ENCODE measurements around the gene HMGCR.

The HMGCR gene

DNA sequence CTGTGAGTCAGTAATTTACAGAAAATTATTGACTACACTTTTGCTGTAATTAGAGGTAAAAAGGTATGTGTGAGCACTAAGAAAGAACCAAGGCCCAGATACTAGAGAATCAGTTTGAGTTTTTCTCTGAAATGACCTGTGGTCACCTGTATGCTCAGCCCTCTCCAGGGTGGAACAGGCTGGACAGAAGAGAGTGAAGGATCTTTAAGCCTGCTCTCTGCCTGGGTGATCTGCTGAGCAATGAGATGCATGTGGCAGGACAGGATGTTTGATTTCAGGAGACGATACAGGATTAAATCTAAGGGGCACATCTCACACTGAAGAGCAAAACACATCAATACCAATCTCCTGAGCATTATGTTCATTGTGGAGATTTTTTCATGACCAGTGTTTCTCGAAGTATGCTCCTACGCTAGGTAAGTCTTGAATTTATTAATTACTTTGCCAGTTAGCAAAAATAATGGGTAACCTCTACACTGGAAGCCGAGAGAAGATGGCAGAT is 25.5 kb downstream of the HMGCR start:
- H3K4me3 ChIP-seq (ENCODE audit: low read length), result no peak overlapping the region
- no peaks in the 10 kb centered on the region for H3K4me1 ChIP-seq (ENCODE audit: control insufficient read depth, insufficient read depth, low read length)
- H3K27me3 ChIP-seq (ENCODE audit: control insufficient read depth, insufficient read depth, low read length), result no peaks in the 10 kb centered on the region
- DNase-seq (ENCODE audit: low read depth, low spot score), result no peak
- no peaks in the 10 kb centered on the region for H3K9me3 ChIP-seq (ENCODE audit: control insufficient read depth, insufficient read depth, low read length)
- H3K27ac ChIP-seq (ENCODE audit: low read length), result no peak overlapping the region
- peaks cover 15% of the 10 kb centered on the region; the same call in 1 of the 2 replicates for H3K36me3 ChIP-seq (ENCODE audit: control insufficient read depth, insufficient read depth, low read length)
- WGBS (ENCODE audit: insufficient coverage, insufficient read length), result no CpG with 5 or more reads among the region's 4 CpGs

DNA sequence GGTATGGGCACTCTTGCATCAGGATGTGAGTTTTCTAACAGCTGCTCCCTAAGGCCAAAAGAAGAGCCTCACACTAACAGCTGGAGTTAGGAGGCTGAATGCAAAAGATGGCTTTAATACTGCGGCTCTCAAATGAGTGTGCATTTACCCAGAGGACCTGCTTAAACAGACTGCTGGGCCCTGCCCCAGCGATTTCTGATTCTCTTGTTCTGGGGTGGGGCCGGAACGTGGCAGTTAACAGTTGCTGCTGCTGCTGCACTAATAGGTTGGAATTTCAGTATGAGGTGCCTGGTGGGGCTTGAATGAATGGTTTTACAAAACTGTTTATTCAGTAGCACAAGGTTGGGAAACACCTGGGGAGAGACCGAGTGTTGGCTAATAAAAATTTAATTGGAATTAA is 26.1 kb downstream of the HMGCR start:
- no peaks in the 10 kb centered on the region for H3K4me1 ChIP-seq (ENCODE audit: control insufficient read depth, insufficient read depth, low read length)
- DNase-seq (ENCODE audit: low read depth, low spot score), result no peak
- no peak overlapping the region for H3K4me3 ChIP-seq (ENCODE audit: low read length)
- H3K36me3 ChIP-seq (ENCODE audit: control insufficient read depth, insufficient read depth, low read length), result peaks cover 14% of the 10 kb centered on the region; the same call in 1 of the 2 replicates
- no peaks in the 10 kb centered on the region for H3K27me3 ChIP-seq (ENCODE audit: control insufficient read depth, insufficient read depth, low read length)
- H3K9me3 ChIP-seq (ENCODE audit: control insufficient read depth, insufficient read depth, low read length), result no peaks in the 10 kb centered on the region
- H3K27ac ChIP-seq (ENCODE audit: low read length), result no peak overlapping the region
- no CpG with 5 or more reads among the region's 5 CpGs for WGBS (ENCODE audit: insufficient coverage, insufficient read length)

DNA sequence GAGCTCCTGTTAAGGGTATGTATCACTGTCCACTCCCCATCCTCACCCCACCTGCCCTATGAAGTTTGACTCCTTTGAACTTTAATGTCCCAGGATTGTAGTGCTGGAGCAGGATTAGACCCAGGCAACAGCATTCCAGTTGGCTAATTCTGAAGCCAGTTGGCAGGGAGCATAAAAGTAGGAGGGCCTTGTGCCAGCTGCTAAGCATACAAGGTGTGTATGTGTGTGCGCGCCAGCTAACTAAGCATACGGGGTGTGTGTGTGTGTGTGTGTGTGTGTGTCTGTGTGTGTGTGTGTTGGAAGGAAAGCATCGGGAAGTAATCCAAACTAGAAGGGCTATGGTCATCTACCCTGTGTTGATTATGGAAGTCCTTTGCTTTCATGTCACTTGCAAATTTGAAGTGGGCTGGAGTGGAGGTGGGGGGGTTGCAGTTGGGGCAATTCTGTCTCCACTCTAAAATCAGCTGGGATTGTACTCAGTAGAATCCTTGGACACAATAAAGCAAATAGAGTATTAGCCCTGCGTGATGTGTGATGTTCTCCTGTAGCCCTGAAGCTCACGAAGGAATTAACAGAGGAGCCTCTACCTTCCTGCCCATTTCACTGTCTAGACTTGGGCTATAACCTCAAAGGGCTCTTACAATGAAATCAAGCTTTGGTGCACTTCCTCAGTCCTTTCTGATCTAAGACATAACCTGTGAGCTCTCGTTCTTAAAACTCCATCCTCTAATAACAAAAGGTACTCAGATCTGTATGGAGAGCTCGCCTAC is 26.9 kb downstream of the HMGCR start:
- H3K27me3 ChIP-seq (ENCODE audit: control insufficient read depth, insufficient read depth, low read length), result no peaks in the 10 kb centered on the region
- DNase-seq (ENCODE audit: low read depth, low spot score), result no peak
- peaks cover 14% of the 10 kb centered on the region; the same call in 1 of the 2 replicates for H3K36me3 ChIP-seq (ENCODE audit: control insufficient read depth, insufficient read depth, low read length)
- no peaks in the 10 kb centered on the region for H3K9me3 ChIP-seq (ENCODE audit: control insufficient read depth, insufficient read depth, low read length)
- WGBS (ENCODE audit: insufficient coverage, insufficient read length), result no CpG with 5 or more reads among the region's 8 CpGs
- no peak overlapping the region for H3K4me3 ChIP-seq (ENCODE audit: low read length)
- no peaks in the 10 kb centered on the region for H3K4me1 ChIP-seq (ENCODE audit: control insufficient read depth, insufficient read depth, low read length)
- H3K27ac ChIP-seq (ENCODE audit: low read length), result no peak overlapping the region

DNA sequence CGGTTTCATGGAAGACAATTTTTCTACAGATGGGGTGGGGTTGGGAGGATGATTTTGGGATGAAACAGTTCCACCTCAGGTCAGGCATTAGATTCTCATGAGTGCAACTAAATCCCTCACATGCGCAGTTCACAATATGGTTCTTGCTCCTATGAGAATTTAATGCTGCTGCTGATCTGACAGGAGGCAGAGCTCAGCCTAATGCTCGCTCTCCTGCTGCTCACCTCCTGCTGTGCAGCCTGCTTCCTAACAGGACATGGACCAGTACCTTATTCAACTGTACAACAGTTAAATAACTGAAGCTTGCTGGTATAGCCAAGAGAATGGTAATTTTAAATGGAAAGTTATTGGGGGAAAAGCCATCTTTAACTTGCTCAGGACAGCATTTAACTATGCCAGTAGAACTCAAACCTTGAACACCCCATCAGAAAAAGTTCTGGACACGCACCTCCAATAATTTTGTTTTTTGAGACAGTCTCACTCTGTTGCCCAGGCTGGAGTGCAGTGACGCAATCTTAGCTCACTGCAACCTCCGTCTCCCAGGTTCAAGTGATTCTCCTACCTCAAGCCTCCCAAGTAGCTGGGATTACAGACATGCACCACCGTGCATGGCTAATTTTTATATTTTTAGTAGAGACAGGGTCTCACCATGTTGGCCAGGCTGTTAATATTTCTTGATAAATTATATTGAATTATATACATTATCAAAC is 27.7 kb downstream of the HMGCR start:
- Histone ChIP-seq H3K9me3 (ENCODE audit: control insufficient read depth, insufficient read depth, low read length) (no peaks in the 10 kb centered on the region), H3K36me3 (ENCODE audit: control insufficient read depth, insufficient read depth, low read length) (peaks cover 6% of the 10 kb centered on the region; the same call in 1 of the 2 replicates), H3K27ac (ENCODE audit: low read length) (no peak overlapping the region), H3K27me3 (ENCODE audit: control insufficient read depth, insufficient read depth, low read length) (no peaks in the 10 kb centered on the region), H3K4me1 (ENCODE audit: control insufficient read depth, insufficient read depth, low read length) (no peaks in the 10 kb centered on the region), H3K4me3 (ENCODE audit: low read length) (no peak overlapping the region)
- no CpG with 5 or more reads among the region's 7 CpGs for WGBS (ENCODE audit: insufficient coverage, insufficient read length)
- no peak for DNase-seq (ENCODE audit: low read depth, low spot score)

DNA sequence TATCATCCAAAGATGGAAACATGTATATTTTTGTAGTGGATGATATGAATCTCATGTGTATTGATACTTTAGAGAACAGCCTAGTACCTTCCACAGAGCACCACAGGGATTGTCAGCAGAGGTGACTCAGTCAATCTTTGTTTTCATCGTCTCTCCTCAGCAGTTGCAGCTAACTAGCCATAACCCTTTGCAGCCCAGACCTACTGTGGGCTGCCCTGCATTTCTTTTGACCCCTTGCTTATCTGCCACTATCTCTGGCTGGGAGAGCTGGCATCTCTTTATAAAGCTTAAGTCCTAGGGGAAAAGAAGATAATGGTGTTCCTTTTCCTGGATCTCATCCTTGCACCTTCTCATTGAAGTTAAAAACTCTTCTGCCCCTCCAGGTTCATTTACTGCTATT is 28.7 kb downstream of the HMGCR start:
- no peak for DNase-seq (ENCODE audit: low read depth, low spot score)
- H3K4me1 ChIP-seq (ENCODE audit: control insufficient read depth, insufficient read depth, low read length), result no peaks in the 10 kb centered on the region
- no peaks in the 10 kb centered on the region for H3K9me3 ChIP-seq (ENCODE audit: control insufficient read depth, insufficient read depth, low read length)
- no CpG with 5 or more reads among the region's 1 CpG for WGBS (ENCODE audit: insufficient coverage, insufficient read length)
- H3K27ac ChIP-seq (ENCODE audit: low read length), result no peak overlapping the region
- H3K4me3 ChIP-seq (ENCODE audit: low read length), result no peak overlapping the region
- no peaks in the 10 kb centered on the region for H3K27me3 ChIP-seq (ENCODE audit: control insufficient read depth, insufficient read depth, low read length)
- no peaks in the 10 kb centered on the region; the same call in 1 of the 2 replicates for H3K36me3 ChIP-seq (ENCODE audit: control insufficient read depth, insufficient read depth, low read length)

DNA sequence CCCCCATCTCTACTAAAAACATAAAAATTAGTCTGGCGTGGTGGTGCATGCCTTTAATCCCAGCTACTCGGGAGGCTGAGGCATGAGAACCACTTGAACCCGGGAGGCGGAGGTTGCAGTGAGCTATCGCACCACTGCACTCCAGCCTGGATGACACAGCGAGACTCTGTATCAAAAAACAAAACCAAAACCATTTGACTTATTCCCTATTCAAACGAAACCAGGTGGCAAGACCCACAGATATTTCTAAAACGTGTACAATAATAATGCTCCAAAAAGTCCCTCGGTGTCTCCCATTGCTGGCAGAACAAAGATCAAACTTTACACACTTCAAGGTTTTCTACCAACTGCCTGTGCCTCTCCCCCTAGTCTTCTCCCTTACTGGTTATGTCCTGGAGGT is 29.8 kb downstream of the HMGCR start:
- H3K27ac ChIP-seq (ENCODE audit: low read length), result no peak overlapping the region
- H3K27me3 ChIP-seq (ENCODE audit: control insufficient read depth, insufficient read depth, low read length), result no peaks in the 10 kb centered on the region
- WGBS (ENCODE audit: insufficient coverage, insufficient read length), result no CpG with 5 or more reads among the region's 9 CpGs
- H3K36me3 ChIP-seq (ENCODE audit: control insufficient read depth, insufficient read depth, low read length), result no peaks in the 10 kb centered on the region
- H3K4me3 ChIP-seq (ENCODE audit: low read length), result no peak overlapping the region
- no peak for DNase-seq (ENCODE audit: low read depth, low spot score)
- H3K9me3 ChIP-seq (ENCODE audit: control insufficient read depth, insufficient read depth, low read length), result no peaks in the 10 kb centered on the region
- no peaks in the 10 kb centered on the region for H3K4me1 ChIP-seq (ENCODE audit: control insufficient read depth, insufficient read depth, low read length)

DNA sequence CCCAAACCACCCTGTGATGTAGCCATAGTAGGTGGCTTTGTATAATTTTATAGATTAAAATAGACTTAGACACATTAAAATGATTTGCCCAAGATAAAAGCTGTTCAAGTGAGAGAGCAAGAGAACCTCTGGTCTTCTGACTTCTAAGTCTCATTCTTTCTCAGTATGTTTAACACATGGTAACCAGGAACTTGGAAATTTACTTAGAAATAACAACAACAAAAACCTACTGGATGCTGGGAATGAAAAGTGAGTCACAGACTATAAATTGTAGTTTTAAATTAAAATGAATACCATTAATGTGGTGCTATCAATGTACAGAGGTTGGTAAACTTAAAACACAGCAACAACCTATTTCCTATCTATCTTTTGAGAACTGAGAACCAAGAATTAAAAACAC is 30.4 kb downstream of the HMGCR start:
- Histone ChIP-seq H3K36me3 (ENCODE audit: control insufficient read depth, insufficient read depth, low read length) (no peaks in the 10 kb centered on the region), H3K27ac (ENCODE audit: low read length) (no peak overlapping the region), H3K4me1 (ENCODE audit: control insufficient read depth, insufficient read depth, low read length) (no peaks in the 10 kb centered on the region), H3K4me3 (ENCODE audit: low read length) (no peak overlapping the region), H3K27me3 (ENCODE audit: control insufficient read depth, insufficient read depth, low read length) (no peaks in the 10 kb centered on the region), H3K9me3 (ENCODE audit: control insufficient read depth, insufficient read depth, low read length) (no peaks in the 10 kb centered on the region)
- DNase-seq (ENCODE audit: low read depth, low spot score), result no peak

DNA sequence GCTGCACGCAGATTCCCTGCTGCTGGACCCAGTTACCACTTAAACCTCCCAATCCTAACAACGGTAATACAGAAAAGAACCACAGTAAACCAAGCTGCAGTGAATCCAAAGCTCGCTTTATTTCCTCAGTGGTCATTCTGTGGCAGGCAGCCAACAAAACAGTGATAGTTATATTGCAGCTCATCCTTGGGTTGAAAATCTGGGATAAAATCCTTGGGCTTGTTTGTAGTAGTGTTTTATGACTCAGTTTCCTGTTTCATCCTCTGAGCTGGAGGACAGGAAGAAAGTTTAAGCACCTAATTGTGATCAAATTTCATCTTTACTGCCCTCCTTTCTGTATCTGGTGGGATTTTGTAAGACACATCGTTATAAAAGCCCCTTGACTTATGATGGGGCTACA is 31.4 kb downstream of the HMGCR start:
- no peak overlapping the region for H3K4me3 ChIP-seq (ENCODE audit: low read length)
- H3K4me1 ChIP-seq (ENCODE audit: control insufficient read depth, insufficient read depth, low read length), result no peaks in the 10 kb centered on the region
- no peaks in the 10 kb centered on the region for H3K27me3 ChIP-seq (ENCODE audit: control insufficient read depth, insufficient read depth, low read length)
- no peak for DNase-seq (ENCODE audit: low read depth, low spot score)
- no peak overlapping the region for H3K27ac ChIP-seq (ENCODE audit: low read length)
- H3K36me3 ChIP-seq (ENCODE audit: control insufficient read depth, insufficient read depth, low read length), result no peaks in the 10 kb centered on the region
- no peaks in the 10 kb centered on the region for H3K9me3 ChIP-seq (ENCODE audit: control insufficient read depth, insufficient read depth, low read length)
- WGBS (ENCODE audit: insufficient coverage, insufficient read length), result no CpG with 5 or more reads among the region's 4 CpGs

DNA sequence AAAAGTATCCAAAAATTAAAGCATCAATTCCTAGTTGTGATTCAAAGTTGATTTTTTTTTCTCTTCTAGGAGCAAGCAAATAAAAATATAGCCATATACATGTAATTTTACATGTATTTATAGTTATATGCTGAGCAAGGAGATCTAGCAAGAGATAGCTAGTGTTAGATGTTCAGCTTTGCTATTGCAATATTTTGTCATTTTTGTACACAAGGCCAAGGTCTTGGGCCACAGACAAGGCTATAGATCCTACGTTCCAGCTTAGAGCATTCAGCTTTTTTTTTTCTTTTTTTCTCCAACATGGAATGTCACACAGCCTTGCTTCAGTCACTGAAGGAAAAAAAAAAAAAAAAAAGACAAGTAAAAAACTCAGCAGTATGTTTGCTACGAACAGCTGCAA is 36.8 kb downstream of the HMGCR start:
- H3K27ac ChIP-seq (ENCODE audit: low read length), result no peak overlapping the region
- WGBS (ENCODE audit: insufficient coverage, insufficient read length), result no CpG with 5 or more reads among the region's 2 CpGs
- no peaks in the 10 kb centered on the region for H3K9me3 ChIP-seq (ENCODE audit: control insufficient read depth, insufficient read depth, low read length)
- no peak overlapping the region for H3K4me3 ChIP-seq (ENCODE audit: low read length)
- H3K27me3 ChIP-seq (ENCODE audit: control insufficient read depth, insufficient read depth, low read length), result no peaks in the 10 kb centered on the region
- no peaks in the 10 kb centered on the region for H3K4me1 ChIP-seq (ENCODE audit: control insufficient read depth, insufficient read depth, low read length)
- no peak for DNase-seq (ENCODE audit: low read depth, low spot score)
- no peaks in the 10 kb centered on the region for H3K36me3 ChIP-seq (ENCODE audit: control insufficient read depth, insufficient read depth, low read length)

DNA sequence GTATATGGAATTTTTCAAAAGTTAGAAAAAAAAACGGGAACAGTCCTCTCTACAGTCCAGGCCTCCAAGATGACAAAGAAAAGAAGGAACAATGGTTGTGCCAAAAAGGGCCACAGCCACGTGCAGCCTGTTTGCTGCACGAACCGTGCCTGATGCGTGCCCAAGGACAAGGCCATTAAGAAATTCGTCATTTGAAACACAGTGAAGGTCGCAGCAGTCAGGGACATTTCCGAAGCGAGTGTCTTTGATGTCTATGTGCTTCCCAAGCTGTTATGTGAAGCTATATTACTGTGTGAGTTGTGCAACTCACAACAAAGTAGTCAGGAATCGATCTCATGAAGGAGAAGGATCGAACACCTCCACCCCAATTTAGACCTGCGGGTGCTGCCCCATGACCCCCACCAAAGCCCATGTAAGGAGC is 37.4 kb downstream of the HMGCR start:
- H3K36me3 ChIP-seq (ENCODE audit: control insufficient read depth, insufficient read depth, low read length), result no peaks in the 10 kb centered on the region
- H3K27ac ChIP-seq (ENCODE audit: low read length), result no peak overlapping the region
- H3K27me3 ChIP-seq (ENCODE audit: control insufficient read depth, insufficient read depth, low read length), result no peaks in the 10 kb centered on the region
- DNase-seq (ENCODE audit: low read depth, low spot score), result no peak
- H3K9me3 ChIP-seq (ENCODE audit: control insufficient read depth, insufficient read depth, low read length), result no peaks in the 10 kb centered on the region
- WGBS (ENCODE audit: insufficient coverage, insufficient read length), result no CpG with 5 or more reads among the region's 12 CpGs
- H3K4me3 ChIP-seq (ENCODE audit: low read length), result no peak overlapping the region
- no peaks in the 10 kb centered on the region for H3K4me1 ChIP-seq (ENCODE audit: control insufficient read depth, insufficient read depth, low read length)

All from iPS DF 6.9 (cell line).